Measurements from ENCODE around the gene NACC1. TPM values are rescaled to one million over a fixed set of nuclear protein-coding genes. Genes with fewer than 3 reads are reported as not detected.

Gene NACC1
- total and polyA plus RNA-seq, 2 of the 13 experiments (the other 11 are each of a cell fraction or from before 2014, with no cell fraction given) = 31.8 to 42.3 TPM

DNA sequence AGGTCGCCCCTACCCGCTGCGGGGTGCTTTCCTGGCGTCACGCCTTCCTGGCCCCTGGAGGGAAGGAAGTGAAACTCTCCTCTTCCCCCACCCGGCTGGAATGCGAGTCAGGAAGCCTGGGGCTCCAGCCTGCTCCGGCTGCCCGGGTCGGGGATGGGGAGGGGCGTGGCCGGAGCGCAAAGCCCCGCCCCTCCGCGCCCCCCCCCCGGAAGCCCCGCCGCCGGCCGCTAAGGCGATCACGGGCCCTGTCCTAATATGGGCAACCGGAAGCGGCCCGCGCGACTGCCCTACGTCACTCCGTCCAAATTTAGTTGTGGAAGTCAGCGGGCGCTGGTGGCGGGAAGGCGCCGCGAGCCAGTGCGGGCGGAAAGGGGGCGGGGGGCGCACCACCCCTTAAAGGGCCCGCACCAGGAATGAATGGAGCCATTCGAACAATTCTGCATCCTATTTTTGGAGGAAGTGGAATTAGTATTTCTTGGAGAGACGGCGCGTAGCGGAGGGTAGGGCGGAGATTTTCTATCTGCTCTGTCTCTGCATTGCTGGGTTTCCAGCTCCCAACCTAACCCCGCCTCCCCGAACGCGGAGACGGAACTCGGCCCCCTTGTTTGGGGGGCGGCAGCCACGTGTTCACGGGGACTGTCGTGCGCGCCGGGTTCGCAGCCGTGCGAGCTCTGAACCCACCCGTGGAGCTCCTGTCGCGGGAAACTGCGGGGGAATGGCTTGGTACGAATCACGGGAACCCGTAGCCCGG is 33.7 kb downstream of the NACC1 start (continued):
- TF ChIP-seq, protein P1, sequence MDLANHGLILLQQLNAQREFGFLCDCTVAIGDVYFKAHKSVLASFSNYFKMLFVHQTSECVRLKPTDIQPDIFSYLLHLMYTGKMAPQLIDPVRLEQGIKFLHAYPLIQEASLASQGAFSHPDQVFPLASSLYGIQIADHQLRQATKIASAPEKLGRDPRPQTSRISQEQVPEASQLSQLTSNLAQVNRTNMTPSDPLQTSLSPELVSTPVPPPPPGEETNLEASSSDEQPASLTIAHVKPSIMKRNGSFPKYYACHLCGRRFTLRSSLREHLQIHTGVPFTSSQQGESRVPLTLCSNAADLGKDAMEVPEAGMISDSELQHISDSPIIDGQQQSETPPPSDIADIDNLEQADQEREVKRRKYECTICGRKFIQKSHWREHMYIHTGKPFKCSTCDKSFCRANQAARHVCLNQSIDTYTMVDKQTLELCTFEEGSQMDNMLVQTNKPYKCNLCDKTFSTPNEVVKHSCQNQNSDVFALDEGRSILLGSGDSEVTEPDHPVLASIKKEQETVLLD (CRISPR knock-in tag; IDR thresholded peaks at IDR 0.05; ENCODE audit: low read depth) = peak; percentile 54; the same call in 1 of the 2 replicates
- TF ChIP-seq POLR2A (IDR thresholded peaks at IDR 0.05; ENCODE audit: insufficient read depth in 1 of 2, low read depth in 2 of 2, low read length in 2 of 2) (peak; percentile 97), SIN3A (IDR thresholded peaks at IDR 0.05; ENCODE audit: borderline replicate concordance, low read depth, low read length) (peak; percentile 23; the same call in 1 of the 2 replicates), ATF7 (IDR thresholded peaks at IDR 0.05) (no peak), ATF7 (CRISPR knock-in tag; IDR thresholded peaks at IDR 0.05) (0 out of 2 replicates have a peak, but pooled peaks have one; percentile 4), ZNF34 (CRISPR knock-in tag; IDR thresholded peaks at IDR 0.05; ENCODE audit: borderline replicate concordance) (peak; percentile 79; the same call in 1 of the 2 replicates), GATA4 (IDR thresholded peaks at IDR 0.05; ENCODE audit: borderline replicate concordance, low read depth) (peak; percentile 78; the same call in 1 of the 2 replicates), ZNF788 (CRISPR knock-in tag; IDR thresholded peaks at IDR 0.05; ENCODE audit: borderline replicate concordance) (peak; percentile 51; the same call in 1 of the 2 replicates), RAD21 (CRISPR knock-in tag; IDR thresholded peaks at IDR 0.05) (peak; percentile 60), CBFB (CRISPR knock-in tag; IDR thresholded peaks at IDR 0.05) (peak; percentile 25; the same call in 1 of the 2 replicates), RELA (CRISPR knock-in tag; IDR thresholded peaks at IDR 0.05) (no peak; the same call in 1 of the 2 replicates), ZEB1 (IDR thresholded peaks at IDR 0.05; ENCODE audit: insufficient replicate concordance, low read depth) (peak; percentile 39), KLF16 (CRISPR knock-in tag; IDR thresholded peaks at IDR 0.05) (peak in 1 of 2 experiments; percentile 83; a peak in 2 of 4 replicates), ZNF777 (CRISPR knock-in tag; IDR thresholded peaks at IDR 0.05) (peak; percentile 61), ZNF337 (CRISPR knock-in tag; IDR thresholded peaks at IDR 0.05; ENCODE audit: borderline replicate concordance, low read depth) (0 out of 2 replicates have a peak, but pooled peaks have one; percentile 59)
- TF ChIP-seq, protein P2, sequence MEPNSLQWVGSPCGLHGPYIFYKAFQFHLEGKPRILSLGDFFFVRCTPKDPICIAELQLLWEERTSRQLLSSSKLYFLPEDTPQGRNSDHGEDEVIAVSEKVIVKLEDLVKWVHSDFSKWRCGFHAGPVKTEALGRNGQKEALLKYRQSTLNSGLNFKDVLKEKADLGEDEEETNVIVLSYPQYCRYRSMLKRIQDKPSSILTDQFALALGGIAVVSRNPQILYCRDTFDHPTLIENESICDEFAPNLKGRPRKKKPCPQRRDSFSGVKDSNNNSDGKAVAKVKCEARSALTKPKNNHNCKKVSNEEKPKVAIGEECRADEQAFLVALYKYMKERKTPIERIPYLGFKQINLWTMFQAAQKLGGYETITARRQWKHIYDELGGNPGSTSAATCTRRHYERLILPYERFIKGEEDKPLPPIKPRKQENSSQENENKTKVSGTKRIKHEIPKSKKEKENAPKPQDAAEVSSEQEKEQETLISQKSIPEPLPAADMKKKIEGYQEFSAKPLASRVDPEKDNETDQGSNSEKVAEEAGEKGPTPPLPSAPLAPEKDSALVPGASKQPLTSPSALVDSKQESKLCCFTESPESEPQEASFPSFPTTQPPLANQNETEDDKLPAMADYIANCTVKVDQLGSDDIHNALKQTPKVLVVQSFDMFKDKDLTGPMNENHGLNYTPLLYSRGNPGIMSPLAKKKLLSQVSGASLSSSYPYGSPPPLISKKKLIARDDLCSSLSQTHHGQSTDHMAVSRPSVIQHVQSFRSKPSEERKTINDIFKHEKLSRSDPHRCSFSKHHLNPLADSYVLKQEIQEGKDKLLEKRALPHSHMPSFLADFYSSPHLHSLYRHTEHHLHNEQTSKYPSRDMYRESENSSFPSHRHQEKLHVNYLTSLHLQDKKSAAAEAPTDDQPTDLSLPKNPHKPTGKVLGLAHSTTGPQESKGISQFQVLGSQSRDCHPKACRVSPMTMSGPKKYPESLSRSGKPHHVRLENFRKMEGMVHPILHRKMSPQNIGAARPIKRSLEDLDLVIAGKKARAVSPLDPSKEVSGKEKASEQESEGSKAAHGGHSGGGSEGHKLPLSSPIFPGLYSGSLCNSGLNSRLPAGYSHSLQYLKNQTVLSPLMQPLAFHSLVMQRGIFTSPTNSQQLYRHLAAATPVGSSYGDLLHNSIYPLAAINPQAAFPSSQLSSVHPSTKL (CRISPR knock-in tag; IDR thresholded peaks at IDR 0.05) = peak; percentile 43
- TF ChIP-seq, protein P3, sequence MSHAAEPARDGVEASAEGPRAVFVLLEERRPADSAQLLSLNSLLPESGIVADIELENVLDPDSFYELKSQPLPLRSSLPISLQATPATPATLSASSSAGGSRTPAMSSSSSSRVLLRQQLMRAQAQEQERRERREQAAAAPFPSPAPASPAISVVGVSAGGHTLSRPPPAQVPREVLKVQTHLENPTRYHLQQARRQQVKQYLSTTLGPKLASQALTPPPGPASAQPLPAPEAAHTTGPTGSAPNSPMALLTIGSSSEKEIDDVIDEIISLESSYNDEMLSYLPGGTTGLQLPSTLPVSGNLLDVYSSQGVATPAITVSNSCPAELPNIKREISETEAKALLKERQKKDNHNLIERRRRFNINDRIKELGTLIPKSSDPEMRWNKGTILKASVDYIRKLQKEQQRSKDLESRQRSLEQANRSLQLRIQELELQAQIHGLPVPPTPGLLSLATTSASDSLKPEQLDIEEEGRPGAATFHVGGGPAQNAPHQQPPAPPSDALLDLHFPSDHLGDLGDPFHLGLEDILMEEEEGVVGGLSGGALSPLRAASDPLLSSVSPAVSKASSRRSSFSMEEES (CRISPR knock-in tag; IDR thresholded peaks at IDR 0.05) = peak; percentile 66
- TF ChIP-seq, protein P4, sequence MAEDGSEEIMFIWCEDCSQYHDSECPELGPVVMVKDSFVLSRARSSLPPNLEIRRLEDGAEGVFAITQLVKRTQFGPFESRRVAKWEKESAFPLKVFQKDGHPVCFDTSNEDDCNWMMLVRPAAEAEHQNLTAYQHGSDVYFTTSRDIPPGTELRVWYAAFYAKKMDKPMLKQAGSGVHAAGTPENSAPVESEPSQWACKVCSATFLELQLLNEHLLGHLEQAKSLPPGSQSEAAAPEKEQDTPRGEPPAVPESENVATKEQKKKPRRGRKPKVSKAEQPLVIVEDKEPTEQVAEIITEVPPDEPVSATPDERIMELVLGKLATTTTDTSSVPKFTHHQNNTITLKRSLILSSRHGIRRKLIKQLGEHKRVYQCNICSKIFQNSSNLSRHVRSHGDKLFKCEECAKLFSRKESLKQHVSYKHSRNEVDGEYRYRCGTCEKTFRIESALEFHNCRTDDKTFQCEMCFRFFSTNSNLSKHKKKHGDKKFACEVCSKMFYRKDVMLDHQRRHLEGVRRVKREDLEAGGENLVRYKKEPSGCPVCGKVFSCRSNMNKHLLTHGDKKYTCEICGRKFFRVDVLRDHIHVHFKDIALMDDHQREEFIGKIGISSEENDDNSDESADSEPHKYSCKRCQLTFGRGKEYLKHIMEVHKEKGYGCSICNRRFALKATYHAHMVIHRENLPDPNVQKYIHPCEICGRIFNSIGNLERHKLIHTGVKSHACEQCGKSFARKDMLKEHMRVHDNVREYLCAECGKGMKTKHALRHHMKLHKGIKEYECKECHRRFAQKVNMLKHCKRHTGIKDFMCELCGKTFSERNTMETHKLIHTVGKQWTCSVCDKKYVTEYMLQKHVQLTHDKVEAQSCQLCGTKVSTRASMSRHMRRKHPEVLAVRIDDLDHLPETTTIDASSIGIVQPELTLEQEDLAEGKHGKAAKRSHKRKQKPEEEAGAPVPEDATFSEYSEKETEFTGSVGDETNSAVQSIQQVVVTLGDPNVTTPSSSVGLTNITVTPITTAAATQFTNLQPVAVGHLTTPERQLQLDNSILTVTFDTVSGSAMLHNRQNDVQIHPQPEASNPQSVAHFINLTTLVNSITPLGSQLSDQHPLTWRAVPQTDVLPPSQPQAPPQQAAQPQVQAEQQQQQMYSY (CRISPR knock-in tag; IDR thresholded peaks at IDR 0.05) = peak; percentile 50; the same call in 1 of the 2 replicates

All from HepG2 (cell line).